Large intestine (tissue), 3 donors: Measurements from ENCODE around the gene RNH1. TPM values are rescaled to one million over a fixed set of nuclear protein-coding genes. Genes with fewer than 3 reads are reported as not detected.

Experiments used
- DNase-seq, 2 donors: peaks; one replicate each; pipeline versions ENCODE4 v3.0.0 to v3.0.0-alpha.2; 2013
- H3K27ac ChIP-seq: one replicate; pipeline ENCODE4 v1.5.1; 2013; ENCODE audit warnings: low read length
- H3K27me3 ChIP-seq: 2 replicates; pipeline ENCODE4 v1.6.1; 2013; ENCODE audit warnings: low read length; ENCODE audit not compliant: control insufficient read depth, insufficient read depth
- H3K36me3 ChIP-seq: 2 replicates; pipeline ENCODE4 v1.6.1; 2013; ENCODE audit warnings: low read length; ENCODE audit not compliant: control insufficient read depth, insufficient read depth
- H3K4me1 ChIP-seq: one replicate; pipeline ENCODE4 v1.6.1; 2013; ENCODE audit warnings: low read length; ENCODE audit not compliant: control insufficient read depth, insufficient read depth
- H3K4me3 ChIP-seq: one replicate; pipeline ENCODE4 v1.5.1; 2013; ENCODE audit warnings: low read length
- H3K9me3 ChIP-seq: one replicate; pipeline ENCODE4 v1.6.1; 2013; ENCODE audit warnings: mild to moderate bottlenecking, low read depth, low read length, moderate library complexity; ENCODE audit not compliant: control insufficient read depth
- WGBS: methylation state at CpG from one replicate; pipeline ENCODE4 v1.1.5; 2013; ENCODE audit warnings: low lambda C conversion rate; ENCODE audit not compliant: insufficient coverage; 5-methylcytosine and 5-hydroxymethylcytosine counted together
- polyA plus RNA-seq: library from polyadenylated mRNA; unstranded; fragments of 120-200 nt; gene quantifications from one replicate; pipeline ENCODE4 v1.2.1, GENCODE V29; 2013

The RNH1 gene
- polyA plus RNA-seq, 1 donor = 85.4 TPM

DNA sequence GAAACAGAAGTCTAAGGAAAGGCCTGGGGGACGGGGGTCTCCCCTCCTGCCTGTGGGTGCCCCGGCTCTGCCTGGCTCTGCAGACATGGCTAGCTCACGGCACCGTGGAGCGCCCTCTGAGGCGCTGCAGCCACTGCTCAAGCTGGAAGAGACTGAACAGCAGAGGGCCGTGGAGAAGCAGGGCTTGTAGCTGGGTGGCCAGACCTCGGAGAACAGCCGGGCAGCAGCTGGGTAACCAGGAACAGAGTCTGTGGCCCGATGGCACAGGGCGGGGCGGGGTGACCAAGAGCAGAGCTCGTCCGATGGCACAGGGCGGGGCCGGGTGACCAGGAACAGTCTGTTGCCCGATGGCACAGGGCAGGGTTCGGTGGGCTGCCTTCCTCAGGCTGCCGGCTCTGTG lies 18.1 kb downstream of the RNH1 start:
- H3K36me3 ChIP-seq = peaks cover 39% of the 10 kb centered on the region

DNA sequence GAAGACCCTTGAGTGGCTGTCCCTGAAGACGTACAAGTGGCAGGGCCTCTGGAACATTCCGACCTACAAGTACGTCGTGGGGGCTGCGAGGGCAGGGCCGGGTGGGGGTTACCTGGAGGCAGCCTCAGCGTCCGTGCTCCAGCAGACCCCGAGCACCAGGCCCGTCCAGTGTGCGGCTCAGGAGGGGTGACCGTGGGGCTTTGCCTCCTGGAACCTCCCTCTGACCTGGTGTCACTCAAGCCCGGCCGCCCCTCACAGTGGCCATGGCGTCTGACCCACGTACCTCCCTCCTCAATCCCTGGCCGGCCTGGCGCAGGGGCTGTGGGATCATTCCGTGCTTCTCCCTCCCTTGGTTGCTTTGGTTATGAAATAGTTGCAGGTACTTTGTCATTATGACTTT lies 18.5 kb downstream of the RNH1 start:
- peaks cover 13% of the 10 kb centered on the region for H3K9me3 ChIP-seq
- H3K4me3 ChIP-seq = no peak overlapping the region
- H3K27ac ChIP-seq = no peak overlapping the region
- peaks cover 36% of the 10 kb centered on the region for H3K36me3 ChIP-seq
- no peak for DNase-seq
- no CpG with 5 or more reads among the region's 19 CpGs for WGBS
- no peaks in the 10 kb centered on the region for H3K4me1 ChIP-seq
- H3K27me3 ChIP-seq = no peaks in the 10 kb centered on the region

More for the DNA sequence above, 18.1 kb downstream of the RNH1 start:
- Histone ChIP-seq H3K27me3 (no peaks in the 10 kb centered on the region), H3K4me1 (no peaks in the 10 kb centered on the region), H3K27ac (no peak overlapping the region), H3K4me3 (no peak overlapping the region), H3K9me3 (peaks cover 13% of the 10 kb centered on the region)
- no CpG with 5 or more reads among the region's 19 CpGs for WGBS
- DNase-seq = no peak

- Histone ChIP-seq H3K4me3 (no peak overlapping the region), H3K27me3 (no peaks in the 10 kb centered on the region), H3K27ac (no peak overlapping the region), H3K36me3 (peaks cover 33% of the 10 kb centered on the region), H3K4me1 (no peaks in the 10 kb centered on the region), H3K9me3 (peaks cover 13% of the 10 kb centered on the region)
- no CpG with 5 or more reads among the region's 25 CpGs for WGBS
- no peak for DNase-seq
These were observed 19.0 kb downstream of the RNH1 start for GRCh38 chr11:488062-488461.

DNA sequence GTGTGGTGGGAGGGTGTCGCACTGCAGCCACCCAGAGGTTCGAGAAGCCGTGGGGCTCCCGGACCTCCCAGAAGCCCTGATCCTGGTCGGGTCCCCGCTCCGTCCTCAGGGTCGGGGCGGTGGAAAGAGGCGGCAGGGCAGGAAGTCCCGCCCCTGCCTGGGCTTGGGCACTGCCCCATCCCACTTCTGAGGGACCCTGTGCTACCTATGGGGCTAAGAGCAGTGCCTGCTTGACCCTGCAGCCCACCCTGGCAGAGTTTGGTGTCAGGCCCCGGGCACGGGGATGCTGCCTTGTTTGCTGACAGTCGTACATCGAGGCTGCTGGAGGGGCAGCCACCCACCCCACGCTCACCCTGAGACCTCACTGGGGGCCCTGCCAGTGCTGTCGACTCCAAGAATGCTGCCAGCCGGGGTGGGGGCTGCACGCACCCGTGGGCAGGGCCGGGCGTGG lies 19.4 kb downstream of the RNH1 start:
- H3K27ac ChIP-seq = no peak overlapping the region
- H3K4me1 ChIP-seq = no peaks in the 10 kb centered on the region
- peaks cover 13% of the 10 kb centered on the region for H3K9me3 ChIP-seq
- no CpG with 5 or more reads among the region's 22 CpGs for WGBS
- no peak overlapping the region for H3K4me3 ChIP-seq
- DNase-seq = no peak
- H3K36me3 ChIP-seq = peaks cover 29% of the 10 kb centered on the region
- H3K27me3 ChIP-seq = no peaks in the 10 kb centered on the region

- no peaks in the 10 kb centered on the region for H3K27me3 ChIP-seq
- no peak overlapping the region for H3K27ac ChIP-seq
- no peak for DNase-seq
- WGBS = no CpG with 5 or more reads among the region's 23 CpGs
- no peaks in the 10 kb centered on the region for H3K4me1 ChIP-seq
- peaks cover 18% of the 10 kb centered on the region for H3K9me3 ChIP-seq
- peaks cover 25% of the 10 kb centered on the region for H3K36me3 ChIP-seq
- H3K4me3 ChIP-seq = no peak overlapping the region
These were observed 20.9 kb downstream of the RNH1 start for GRCh38 chr11:486189-486588.

- Histone ChIP-seq H3K9me3 (peaks cover 18% of the 10 kb centered on the region), H3K27ac (no peak overlapping the region), H3K4me1 (no peaks in the 10 kb centered on the region), H3K27me3 (no peaks in the 10 kb centered on the region), H3K4me3 (no peak overlapping the region), H3K36me3 (peaks cover 10% of the 10 kb centered on the region)
- WGBS = no CpG with 5 or more reads among the region's 38 CpGs
- no peak for DNase-seq
These were observed 22.4 kb downstream of the RNH1 start for GRCh38 chr11:484616-485015.

DNA sequence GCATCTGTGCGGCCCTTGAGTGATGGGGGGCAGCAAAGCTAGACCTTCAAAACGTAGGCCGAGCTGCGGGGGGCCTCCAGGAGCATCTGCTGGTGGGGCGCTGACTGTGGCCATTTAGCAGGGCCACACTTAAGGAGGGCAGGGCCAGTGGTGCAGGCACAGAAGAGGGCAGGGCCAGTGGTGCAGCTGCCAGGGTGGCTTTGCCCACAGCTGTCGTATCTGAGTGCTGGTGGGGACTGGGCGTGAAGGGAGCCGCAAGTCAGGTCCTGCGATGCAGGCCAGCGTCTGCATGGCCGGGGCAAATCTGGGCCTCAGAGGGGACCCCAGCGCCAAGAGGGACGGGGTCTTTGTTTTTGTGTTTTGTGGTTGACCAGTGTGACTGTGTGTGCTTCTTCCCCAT lies 27.7 kb downstream of the RNH1 start:
- WGBS = no CpG with 5 or more reads among the region's 13 CpGs
- Histone ChIP-seq H3K4me3 (no peak overlapping the region), H3K27ac (no peak overlapping the region), H3K27me3 (no peaks in the 10 kb centered on the region), H3K9me3 (peaks cover 5% of the 10 kb centered on the region), H3K36me3 (peaks cover 2% of the 10 kb centered on the region), H3K4me1 (no peaks in the 10 kb centered on the region)
- no peak for DNase-seq

- no peak overlapping the region for H3K4me3 ChIP-seq
- no peaks in the 10 kb centered on the region for H3K4me1 ChIP-seq
- H3K27ac ChIP-seq = no peak overlapping the region
- peaks cover 2% of the 10 kb centered on the region for H3K9me3 ChIP-seq
- H3K36me3 ChIP-seq = peaks cover 2% of the 10 kb centered on the region
- no peak for DNase-seq
- no peaks in the 10 kb centered on the region for H3K27me3 ChIP-seq
- WGBS = no CpG with 5 or more reads among the region's 16 CpGs
These were observed 29.9 kb downstream of the RNH1 start for GRCh38 chr11:477052-477715.

GRCh38 chr11:476416-476815 lies 30.6 kb downstream of the RNH1 start:
- Histone ChIP-seq H3K27ac (no peak overlapping the region), H3K27me3 (no peaks in the 10 kb centered on the region), H3K9me3 (no peaks in the 10 kb centered on the region), H3K4me1 (no peaks in the 10 kb centered on the region), H3K4me3 (no peak overlapping the region), H3K36me3 (peaks cover 2% of the 10 kb centered on the region)
- no CpG with 5 or more reads among the region's 15 CpGs for WGBS
- no peak for DNase-seq

DNA sequence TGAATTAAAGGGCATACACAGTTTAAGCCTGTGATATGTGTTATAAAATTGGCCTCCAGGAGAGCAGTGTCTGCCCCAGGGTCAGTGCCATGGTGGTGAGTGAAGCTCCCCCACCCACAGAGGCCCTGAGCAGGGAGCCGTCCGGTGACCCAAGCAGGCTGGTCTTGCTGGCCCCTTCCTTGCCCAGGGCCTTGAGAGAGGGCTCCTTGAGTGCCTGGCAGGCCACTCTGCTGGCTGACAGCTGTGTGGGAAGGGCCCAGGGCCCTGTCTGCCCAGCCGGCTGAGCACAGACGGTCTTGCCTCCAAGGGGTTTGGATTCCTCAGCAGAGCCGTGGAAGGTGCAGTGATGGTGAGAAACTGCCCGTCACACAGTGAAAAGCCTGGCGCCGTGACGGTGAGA lies 31.1 kb downstream of the RNH1 start:
- no peaks in the 10 kb centered on the region for H3K27me3 ChIP-seq
- H3K36me3 ChIP-seq = peaks cover 2% of the 10 kb centered on the region
- H3K27ac ChIP-seq = no peak overlapping the region
- no peaks in the 10 kb centered on the region for H3K4me1 ChIP-seq
- no CpG with 5 or more reads among the region's 9 CpGs for WGBS
- DNase-seq = no peak
- no peaks in the 10 kb centered on the region for H3K9me3 ChIP-seq
- H3K4me3 ChIP-seq = no peak overlapping the region

GRCh38 chr11:474914-475506 lies 32.0 kb downstream of the RNH1 start:
- WGBS = 95% methylated on average over 47 of the region's 48 CpGs
- H3K27me3 ChIP-seq = no peaks in the 10 kb centered on the region
- peaks cover 2% of the 10 kb centered on the region for H3K36me3 ChIP-seq
- H3K4me3 ChIP-seq = no peak overlapping the region
- peaks cover 4% of the 10 kb centered on the region for H3K4me1 ChIP-seq
- no peak for DNase-seq
- H3K9me3 ChIP-seq = peaks cover 1% of the 10 kb centered on the region
- no peak overlapping the region for H3K27ac ChIP-seq
